Choroid plexus epithelial cell (primary cell): Measurements from ENCODE around the gene CRB2.

ENCODE experiments used
- DNase-seq: peaks from one replicate; pipeline ENCODE4 v3.0.0-alpha.2; 2010; ENCODE audit warnings: low read depth
- H3K4me3 ChIP-seq: 2 replicates; pipeline ENCODE4 v1.5.1; 2011; ENCODE audit warnings: low read depth, mild to moderate bottlenecking, control low read depth, low read length, moderate library complexity
- TF ChIP-seq, protein P1 (sequence below): conservative IDR thresholded peaks from 2 replicates; pipeline ENCODE4 v1.5.1; 2011; ENCODE audit warnings: low read depth, mild to moderate bottlenecking, control low read depth, inconsistent platforms, low read length, moderate library complexity

The CRB2 gene

GRCh38 chr9:123383512-123384170 is 27.6 kb downstream of the CRB2 start:
- no peak overlapping the region for H3K4me3 ChIP-seq
- TF ChIP-seq, protein P1, sequence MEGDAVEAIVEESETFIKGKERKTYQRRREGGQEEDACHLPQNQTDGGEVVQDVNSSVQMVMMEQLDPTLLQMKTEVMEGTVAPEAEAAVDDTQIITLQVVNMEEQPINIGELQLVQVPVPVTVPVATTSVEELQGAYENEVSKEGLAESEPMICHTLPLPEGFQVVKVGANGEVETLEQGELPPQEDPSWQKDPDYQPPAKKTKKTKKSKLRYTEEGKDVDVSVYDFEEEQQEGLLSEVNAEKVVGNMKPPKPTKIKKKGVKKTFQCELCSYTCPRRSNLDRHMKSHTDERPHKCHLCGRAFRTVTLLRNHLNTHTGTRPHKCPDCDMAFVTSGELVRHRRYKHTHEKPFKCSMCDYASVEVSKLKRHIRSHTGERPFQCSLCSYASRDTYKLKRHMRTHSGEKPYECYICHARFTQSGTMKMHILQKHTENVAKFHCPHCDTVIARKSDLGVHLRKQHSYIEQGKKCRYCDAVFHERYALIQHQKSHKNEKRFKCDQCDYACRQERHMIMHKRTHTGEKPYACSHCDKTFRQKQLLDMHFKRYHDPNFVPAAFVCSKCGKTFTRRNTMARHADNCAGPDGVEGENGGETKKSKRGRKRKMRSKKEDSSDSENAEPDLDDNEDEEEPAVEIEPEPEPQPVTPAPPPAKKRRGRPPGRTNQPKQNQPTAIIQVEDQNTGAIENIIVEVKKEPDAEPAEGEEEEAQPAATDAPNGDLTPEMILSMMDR: no peak
- no peak for DNase-seq

DNA sequence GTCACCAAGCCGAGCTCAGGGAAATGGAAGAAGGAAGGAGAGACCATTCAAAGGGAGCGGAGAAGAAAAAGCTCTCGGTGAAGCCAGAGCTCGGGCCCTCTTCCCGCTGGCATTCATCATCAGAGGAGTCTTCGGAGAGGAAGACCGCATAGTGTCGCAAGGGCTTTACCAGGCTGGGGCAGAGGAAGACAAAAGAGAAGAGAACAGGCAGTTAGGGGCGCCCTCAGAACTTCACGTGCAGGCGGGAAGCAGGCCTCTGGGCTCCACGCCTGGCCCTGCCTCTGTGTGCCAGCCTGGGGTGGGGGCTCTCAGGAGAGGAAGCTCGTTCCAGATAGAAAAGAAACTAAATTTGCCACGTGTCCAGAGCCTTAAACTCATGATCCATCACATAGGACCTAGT is 31.7 kb downstream of the CRB2 start:
- TF ChIP-seq, protein P1: no peak
- no peak overlapping the region for H3K4me3 ChIP-seq
- DNase-seq: no peak

GRCh38 chr9:123389070-123389469 is 33.1 kb downstream of the CRB2 start:
- TF ChIP-seq, protein P1: no peak
- H3K4me3 ChIP-seq: no peak overlapping the region
- DNase-seq: no peak

- no peak for DNase-seq
- no peak overlapping the region for H3K4me3 ChIP-seq
- TF ChIP-seq, protein P1: no peak
Observed at GRCh38 chr9:123389698-123390097, 33.7 kb downstream of the CRB2 start.

DNA sequence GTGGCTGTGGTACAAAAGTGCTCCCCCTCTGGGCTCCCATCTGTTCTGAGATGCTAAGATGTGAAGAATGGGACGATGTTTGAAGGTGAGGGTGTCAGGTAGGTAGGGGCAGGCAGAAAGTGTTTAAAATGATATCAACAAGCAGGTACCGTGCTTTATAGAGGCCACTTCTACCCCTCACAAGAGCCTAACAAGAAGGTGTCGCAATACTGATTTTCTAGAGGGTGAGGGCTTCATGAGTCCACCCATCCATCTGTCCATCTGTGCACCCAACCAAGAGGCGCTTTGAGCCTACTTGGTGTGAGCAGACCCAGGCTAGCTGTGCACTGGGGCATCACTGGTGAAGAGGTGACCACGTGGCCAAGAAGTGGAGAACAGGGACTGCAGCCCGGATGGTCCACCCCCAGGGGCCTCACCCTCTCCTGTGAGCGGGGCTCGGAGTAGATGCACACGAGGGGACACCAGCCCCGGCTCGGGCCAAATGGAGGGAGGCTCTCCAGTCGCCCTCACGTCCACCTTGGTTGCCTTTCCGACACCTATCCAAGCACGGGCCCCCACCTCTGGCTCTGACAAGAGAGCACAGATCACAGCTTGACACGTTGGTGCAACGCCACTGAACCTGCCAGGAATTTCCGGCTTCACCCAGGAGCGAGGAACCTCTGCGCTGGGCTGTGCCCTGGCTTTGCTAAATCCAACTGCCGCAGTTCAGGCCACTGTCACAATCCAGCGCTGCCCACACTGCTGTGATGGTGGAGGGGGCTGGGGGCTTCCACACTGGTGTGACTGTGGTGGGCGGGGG is 34.5 kb downstream of the CRB2 start:
- TF ChIP-seq, protein P1: no peak
- no peak for DNase-seq
- H3K4me3 ChIP-seq: no peak overlapping the region

DNA sequence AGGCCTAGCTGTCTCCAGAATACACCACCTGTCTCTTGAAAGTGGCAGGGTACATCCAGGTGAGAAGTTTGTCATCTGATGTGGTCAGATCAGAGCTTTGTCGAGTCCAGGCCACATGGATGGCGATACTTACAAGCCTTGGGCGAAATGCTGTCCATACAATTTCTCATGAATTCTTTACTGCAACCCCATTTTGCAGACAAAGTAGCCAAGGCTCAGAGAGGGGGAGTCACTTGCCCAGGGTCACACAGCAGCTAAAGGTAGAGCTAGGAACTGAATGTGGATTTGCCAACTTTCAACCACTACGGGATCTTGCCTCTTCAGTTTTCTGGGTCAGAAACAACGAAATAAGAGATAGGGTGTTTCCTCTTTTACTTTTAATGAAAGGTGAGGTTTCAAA is 35.2 kb downstream of the CRB2 start:
- TF ChIP-seq, protein P1: no peak
- H3K4me3 ChIP-seq: no peak overlapping the region

More for the DNA sequence above, 35.2 kb downstream of the CRB2 start:
- DNase-seq: no peak
